Upper lobe of left lung (tissue), 6 donors: ENCODE results near the gene NRXN3. TPM values are rescaled to one million over a fixed set of nuclear protein-coding genes. Genes with fewer than 3 reads are reported as not detected.

ENCODE experiments used
- ATAC-seq, 2 donors: fragments of 200-7000 bp; cut with Tn5 transposase; one replicate each; pipeline ENCODE4 v1.9.1; 2022; ENCODE audit warnings: mild to moderate bottlenecking in 2 of 2, moderate library complexity in 2 of 2; ENCODE audit not compliant: low FRiP score in 2 of 2
- DNase-seq, 2 donors: peaks; one replicate each; pipeline ENCODE4 v3.0.0-alpha.2; 2019 to 2020
- H3K27ac ChIP-seq, 4 donors: fragments of 200-600 bp; sonication (generic); one replicate each; pipeline ENCODE4 v1.5.1; 2016 to 2019
- H3K27me3 ChIP-seq, 4 donors: fragments of 200-600 bp; sonication (generic); one replicate each; pipeline ENCODE4 v1.5.1; 2017 to 2019
- H3K36me3 ChIP-seq, 4 donors: fragments of 200-600 bp; sonication (generic); one replicate each; pipeline ENCODE4 v1.5.1; 2016 to 2019
- H3K4me1 ChIP-seq, 4 donors: fragments of 200-600 bp; sonication (generic); one replicate each; pipeline ENCODE4 v1.5.1; 2018 to 2019
- H3K4me3 ChIP-seq, 4 donors: fragments of 200-600 bp; sonication (generic); one replicate each; pipeline ENCODE4 v1.5.1; 2017 to 2019; ENCODE audit warnings: mild to moderate bottlenecking in 2 of 4, moderate library complexity in 1 of 4
- H3K9me3 ChIP-seq, 4 donors: fragments of 200-600 bp; sonication (generic); one replicate each; pipeline ENCODE4 v1.5.1; 2018 to 2019
- EP300 ChIP-seq, 4 donors: sonication (generic); formaldehyde crosslinking; IDR thresholded peaks; one replicate each; pipeline ENCODE4 v1.5.1; 2017; ENCODE audit warnings: antibody characterized with exemption in 4 of 4, control low read depth in 2 of 4
- POLR2A ChIP-seq, 4 donors: fragments of 450-650 bp; IDR thresholded peaks; one replicate each; pipeline ENCODE4 v1.5.1; 2016 to 2017; ENCODE audit warnings: antibody characterized with exemption in 4 of 4, mild to moderate bottlenecking in 2 of 4
- POLR2AphosphoS5 ChIP-seq, 2 donors: sonication (generic); formaldehyde crosslinking; IDR thresholded peaks; one replicate each; pipeline ENCODE4 v1.5.1; 2017; ENCODE audit warnings: antibody characterized with exemption in 2 of 2
- WGBS, 2 donors: methylation state at CpG; one replicate each; pipeline ENCODE4 v1.1.5; 2017 to 2018; 5-methylcytosine and 5-hydroxymethylcytosine counted together
- total RNA-seq, 6 donors: library from RNA; depleted of rRNA in 4 of 6; stranded (reverse); fragments of >200 nt in 4 of 6; gene quantifications; one replicate each; pipeline versions ENCODE4 v1.1.0 to v1.2.1, GENCODE V29; 2016 to 2021
- TF ChIP-seq, protein P1 (sequence below), 6 experiments: fragments of 450-650 bp in 4 of 6; fragments of 200-600 bp in 2 of 6; sonication (generic) in 2 of 6; IDR thresholded peaks; one replicate each; pipeline ENCODE4 v1.5.1; 2016 to 2019; ENCODE audit warnings: antibody characterized with exemption in 6 of 6
- donor health status: DM: no; HTN: no; CAD: no; lungs with moderate emphysema.
- donor health status: DM: no; HTN: yes; CAD: no; lungs with severe emphysema.

The NRXN3 gene
- total RNA-seq, 6 donors from 2014 or later, result 4.4 to 14.9 (median 7.2) TPM

DNA sequence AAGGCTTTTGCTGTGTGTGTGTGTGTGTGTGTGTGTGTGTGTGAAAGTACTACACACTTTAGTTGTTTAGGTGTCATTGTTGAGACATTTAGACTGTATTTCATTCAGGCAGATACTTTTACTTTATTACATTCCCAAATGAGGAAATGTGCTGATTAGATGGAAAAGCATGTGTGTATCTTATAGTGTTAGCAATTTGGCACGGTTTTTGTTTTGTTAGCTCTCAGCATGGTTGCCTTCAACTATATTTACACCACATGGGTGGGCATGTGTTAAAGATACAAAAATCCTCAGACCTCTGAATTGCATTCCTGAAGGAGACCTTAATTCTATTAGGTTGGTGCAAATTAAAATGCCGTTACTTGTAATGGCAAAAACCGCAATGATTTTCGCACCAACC lies 1161.7 kb downstream of the NRXN3 start:
- H3K4me1 ChIP-seq, result no peaks in the 10 kb centered on the region
- DNase-seq (no peak), ATAC-seq (no peak)
- H3K4me3 ChIP-seq, result no peak overlapping the region
- WGBS, 2 donors, result 72 to 78% methylated on average over 4 of the region's 4 CpGs
- no peak overlapping the region for H3K27ac ChIP-seq
- TF ChIP-seq EP300 (IDR thresholded peaks at IDR 0.05), result no peak
- TF ChIP-seq, protein P1, sequence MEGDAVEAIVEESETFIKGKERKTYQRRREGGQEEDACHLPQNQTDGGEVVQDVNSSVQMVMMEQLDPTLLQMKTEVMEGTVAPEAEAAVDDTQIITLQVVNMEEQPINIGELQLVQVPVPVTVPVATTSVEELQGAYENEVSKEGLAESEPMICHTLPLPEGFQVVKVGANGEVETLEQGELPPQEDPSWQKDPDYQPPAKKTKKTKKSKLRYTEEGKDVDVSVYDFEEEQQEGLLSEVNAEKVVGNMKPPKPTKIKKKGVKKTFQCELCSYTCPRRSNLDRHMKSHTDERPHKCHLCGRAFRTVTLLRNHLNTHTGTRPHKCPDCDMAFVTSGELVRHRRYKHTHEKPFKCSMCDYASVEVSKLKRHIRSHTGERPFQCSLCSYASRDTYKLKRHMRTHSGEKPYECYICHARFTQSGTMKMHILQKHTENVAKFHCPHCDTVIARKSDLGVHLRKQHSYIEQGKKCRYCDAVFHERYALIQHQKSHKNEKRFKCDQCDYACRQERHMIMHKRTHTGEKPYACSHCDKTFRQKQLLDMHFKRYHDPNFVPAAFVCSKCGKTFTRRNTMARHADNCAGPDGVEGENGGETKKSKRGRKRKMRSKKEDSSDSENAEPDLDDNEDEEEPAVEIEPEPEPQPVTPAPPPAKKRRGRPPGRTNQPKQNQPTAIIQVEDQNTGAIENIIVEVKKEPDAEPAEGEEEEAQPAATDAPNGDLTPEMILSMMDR (IDR thresholded peaks at IDR 0.05), result no peak
- H3K9me3 ChIP-seq, result no peaks in the 10 kb centered on the region
- H3K36me3 ChIP-seq, result no peaks in the 10 kb centered on the region
- H3K27me3 ChIP-seq, result no peaks in the 10 kb centered on the region

DNA sequence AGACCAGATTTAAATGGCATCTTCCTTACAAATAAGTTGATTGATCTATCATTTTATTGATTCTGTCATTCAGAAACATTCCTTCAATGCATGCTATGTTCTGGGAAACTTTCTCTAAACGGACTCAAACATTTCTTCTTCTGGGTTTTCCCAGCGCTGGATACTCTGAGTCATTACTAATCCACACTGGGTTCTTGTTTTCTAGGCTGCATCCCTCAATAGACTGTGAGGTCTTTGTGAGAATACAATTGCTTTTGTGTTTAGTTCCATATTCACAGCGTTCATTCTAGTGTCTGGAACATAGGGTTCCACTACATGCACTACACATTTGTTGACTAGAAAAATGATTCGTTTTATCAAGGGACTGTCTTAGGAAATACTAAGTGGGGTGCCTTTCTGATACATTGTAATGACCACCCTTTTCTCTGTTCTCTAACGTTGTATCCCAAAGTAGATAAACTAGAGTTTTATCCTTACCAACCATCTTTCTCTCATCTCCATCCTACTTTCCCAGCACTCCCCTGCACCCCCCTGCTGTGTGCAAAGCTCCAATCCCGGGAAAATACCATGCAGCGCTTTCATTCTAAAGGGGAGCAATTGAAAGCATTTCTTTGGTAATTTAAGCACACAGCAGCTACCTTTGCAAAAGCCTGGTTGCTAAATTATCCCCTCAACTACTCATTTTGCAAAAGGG lies 1162.5 kb downstream of the NRXN3 start:
- TF ChIP-seq POLR2A (IDR thresholded peaks at IDR 0.05) (no peak), POLR2AphosphoS5 (IDR thresholded peaks at IDR 0.05) (no peak), EP300 (IDR thresholded peaks at IDR 0.05) (no peak)
- TF ChIP-seq, protein P1 (IDR thresholded peaks at IDR 0.05), result no peak
- no peak overlapping the region for H3K27ac ChIP-seq
- H3K4me3 ChIP-seq, result no peak overlapping the region
- no peaks in the 10 kb centered on the region for H3K27me3 ChIP-seq
- no peaks in the 10 kb centered on the region for H3K36me3 ChIP-seq
- 51 to 52% methylated on average over 7 of the region's 7 CpGs for WGBS, 2 donors
- H3K4me1 ChIP-seq, result no peaks in the 10 kb centered on the region
- DNase-seq, result no peak
- ATAC-seq, result no peak
- H3K9me3 ChIP-seq, result no peaks in the 10 kb centered on the region

DNA sequence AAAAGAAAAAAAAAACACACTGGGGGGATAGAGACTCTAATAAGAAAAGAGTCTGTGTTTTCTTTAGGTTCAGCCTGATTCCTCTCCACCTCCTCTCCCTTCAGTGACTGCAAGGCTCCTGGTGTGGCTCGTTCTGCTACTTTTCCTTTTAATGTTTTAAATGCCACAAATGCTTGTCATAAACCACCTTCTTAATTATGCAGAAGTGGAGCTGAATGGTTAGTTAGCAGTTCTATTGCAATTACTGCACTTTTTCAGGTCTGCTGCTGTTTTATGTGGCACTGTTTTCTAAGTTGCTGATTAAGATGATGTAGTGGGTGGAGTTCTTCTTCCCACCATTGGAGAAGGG lies 1163.0 kb downstream of the NRXN3 start:
- H3K27ac ChIP-seq, result no peak overlapping the region
- WGBS, 2 donors, result 24 to 57% methylated on average over 1 of the region's 1 CpG
- ATAC-seq, result no peak

DNA sequence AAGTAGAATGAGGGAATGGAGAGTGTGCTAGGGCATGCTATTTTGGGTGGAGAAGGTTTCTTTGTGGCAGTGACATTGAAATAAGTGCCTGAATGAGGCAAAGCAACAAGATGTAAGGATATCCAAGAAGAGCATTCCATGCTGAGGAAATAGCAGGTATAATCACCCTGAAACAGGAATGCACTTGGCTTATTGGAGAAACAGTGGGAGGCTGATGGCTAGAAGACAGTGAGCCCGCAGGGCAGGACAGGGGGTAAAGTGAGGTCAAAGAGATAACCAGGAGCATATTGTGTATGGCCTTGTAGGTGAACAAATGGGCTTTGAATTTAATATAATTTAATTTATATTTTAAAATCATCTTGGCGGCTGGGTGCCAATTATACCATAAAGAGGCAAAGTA lies 1164.1 kb downstream of the NRXN3 start:
- H3K9me3 ChIP-seq, result no peaks in the 10 kb centered on the region
- no peak overlapping the region for H3K27ac ChIP-seq
- no peak overlapping the region for H3K4me3 ChIP-seq
- no peak for DNase-seq
- 86 to 87% methylated on average over 2 of the region's 2 CpGs for WGBS, 2 donors
- H3K27me3 ChIP-seq, result no peaks in the 10 kb centered on the region
- TF ChIP-seq POLR2AphosphoS5 (IDR thresholded peaks at IDR 0.05) (no peak), EP300 (IDR thresholded peaks at IDR 0.05) (no peak), POLR2A (IDR thresholded peaks at IDR 0.05) (no peak)
- TF ChIP-seq, protein P1 (IDR thresholded peaks at IDR 0.05), result no peak
- H3K4me1 ChIP-seq, result no peaks in the 10 kb centered on the region
- H3K36me3 ChIP-seq, result no peaks in the 10 kb centered on the region
- no peak for ATAC-seq

More for the DNA sequence above, 1163.0 kb downstream of the NRXN3 start:
- TF ChIP-seq EP300 (IDR thresholded peaks at IDR 0.05), result no peak
- TF ChIP-seq, protein P1 (IDR thresholded peaks at IDR 0.05), result no peak
- no peak for TF ChIP-seq POLR2A (IDR thresholded peaks at IDR 0.05)
- TF ChIP-seq POLR2AphosphoS5 (IDR thresholded peaks at IDR 0.05), result no peak
- Histone ChIP-seq H3K9me3 (no peaks in the 10 kb centered on the region), H3K4me3 (no peak overlapping the region), H3K4me1 (no peaks in the 10 kb centered on the region), H3K27me3 (no peaks in the 10 kb centered on the region), H3K36me3 (no peaks in the 10 kb centered on the region)
- no peak for DNase-seq

DNA sequence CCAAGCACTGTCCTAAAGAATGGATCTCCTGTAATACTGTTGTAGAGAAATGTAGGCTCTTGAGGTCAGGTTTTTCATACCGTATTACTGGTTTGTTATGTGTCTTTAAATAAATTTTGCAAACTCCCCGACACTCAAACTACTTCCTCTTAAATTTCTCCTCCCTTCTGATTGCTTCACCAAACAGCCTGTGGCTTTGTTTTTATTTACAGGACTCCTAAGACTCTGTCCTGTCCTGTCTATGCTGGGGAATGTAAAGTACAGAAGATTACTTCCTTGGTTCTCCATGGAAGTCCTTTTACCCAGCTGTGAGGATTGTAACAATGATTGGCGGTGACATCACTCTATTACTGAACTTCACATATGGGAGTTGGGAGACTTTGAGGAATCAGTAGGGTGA lies 1167.6 kb downstream of the NRXN3 start:
- Histone ChIP-seq H3K4me1 (no peaks in the 10 kb centered on the region), H3K27ac (no peak overlapping the region), H3K9me3 (no peaks in the 10 kb centered on the region), H3K27me3 (no peaks in the 10 kb centered on the region), H3K36me3 (no peaks in the 10 kb centered on the region), H3K4me3 (no peak overlapping the region)
- no peak for DNase-seq
- no peak for ATAC-seq
- 57 to 69% methylated on average over 3 of the region's 3 CpGs for WGBS, 2 donors
- TF ChIP-seq POLR2A (IDR thresholded peaks at IDR 0.05) (no peak), POLR2AphosphoS5 (IDR thresholded peaks at IDR 0.05) (no peak), EP300 (IDR thresholded peaks at IDR 0.05) (no peak)
- TF ChIP-seq, protein P1 (IDR thresholded peaks at IDR 0.05), result no peak
